Stomach (tissue), 9 donors: Measurements from ENCODE around the gene PLCXD3. TPM values are rescaled to one million over a fixed set of nuclear protein-coding genes. Genes with fewer than 3 reads are reported as not detected.

ENCODE experiments used
- DNase-seq, 2 donors: peaks; one replicate each; pipeline versions ENCODE4 v3.0.0 to v3.0.0-alpha.2; 2013 to 2019
- H3K27ac ChIP-seq, 5 donors: fragments of 200-600 bp in 4 of 5; sonication (generic) in 4 of 5; one replicate each; pipeline ENCODE4 v1.5.1; 2013 to 2019; ENCODE audit warnings: mild to moderate bottlenecking in 1 of 5, moderate library complexity in 1 of 5
- H3K27me3 ChIP-seq, 3 donors: fragments of 200-600 bp; sonication (generic); one replicate each; pipeline ENCODE4 v1.5.1; 2017 to 2019; ENCODE audit warnings: mixed run types in 1 of 3
- H3K36me3 ChIP-seq, 4 donors: fragments of 200-600 bp; sonication (generic); 1 replicate in 3 of 4; 2 replicates in 1 of 4; pipeline ENCODE4 v1.5.1; 2016 to 2019
- H3K4me1 ChIP-seq, 4 donors: fragments of 200-600 bp; sonication (generic); one replicate each; pipeline ENCODE4 v1.5.1; 2016 to 2019
- H3K4me3 ChIP-seq, 4 donors: fragments of 200-600 bp; sonication (generic) in 3 of 4; one replicate each; pipeline ENCODE4 v1.5.1; 2016 to 2019; ENCODE audit warnings: mild to moderate bottlenecking in 1 of 4
- H3K9me3 ChIP-seq, 4 donors: fragments of 200-600 bp; sonication (generic); one replicate each; pipeline ENCODE4 v1.5.1; 2016 to 2019
- EP300 ChIP-seq: sonication (generic); formaldehyde crosslinking; IDR thresholded peaks from one replicate; pipeline ENCODE4 v1.6.1; 2017; ENCODE audit warnings: antibody characterized with exemption
- POLR2A ChIP-seq, 4 donors: fragments of 450-650 bp; IDR thresholded peaks; one replicate each; pipeline ENCODE4 v1.6.1; 2016; ENCODE audit warnings: antibody characterized with exemption in 4 of 4, control low read depth in 2 of 4, mild to moderate bottlenecking in 1 of 4, moderate library complexity in 1 of 4
- POLR2AphosphoS5 ChIP-seq, 3 donors: sonication (generic); formaldehyde crosslinking; IDR thresholded peaks; one replicate each; pipeline ENCODE4 v1.6.1; 2016; ENCODE audit warnings: antibody characterized with exemption in 3 of 3
- WGBS, 5 donors: extraction: QIAGEN DNeasy Blood & Tissue Kit in 3 of 5; methylation state at CpG; one replicate each; pipeline versions ENCODE4 v1.1.5 to v1.1.7; 2013 to 2018; 5-methylcytosine and 5-hydroxymethylcytosine counted together
- intact Hi-C: fragments of 100-400 bp; cut with DNase I; formaldehyde crosslinking; loops from one replicate; pipeline ENCODE4 v1.15.1; 2023; ENCODE audit warnings: low total_unique reads
- polyA plus RNA-seq, 3 donors: library from polyadenylated mRNA; stranded (reverse); fragments of 200-250 nt; gene quantifications; one replicate each; pipeline ENCODE4 v1.2.3, GENCODE V29; 2013
- total RNA-seq, 5 donors: library from RNA; depleted of rRNA; stranded (reverse); fragments of >200 nt; gene quantifications; one replicate each; pipeline versions ENCODE4 v1.1.0 to v1.2.3, GENCODE V29; 2014 to 2016
- TF ChIP-seq, protein P1 (sequence below), 7 experiments: fragments of 450-650 bp in 4 of 7; fragments of 200-600 bp in 3 of 7; sonication (generic) in 3 of 7; IDR thresholded peaks; one replicate each; pipeline ENCODE4 v1.5.1; 2016 to 2019; ENCODE audit warnings: antibody characterized with exemption in 7 of 7, control low read depth in 2 of 7, mild to moderate bottlenecking in 1 of 7
- donor health status: healthy with polysubstance abuse.
- donor health status: Bipolar disorder and iron deficiency.
- donor health status: healthy.

Gene PLCXD3
- total and polyA plus RNA-seq, 8 donors, result 1.2 to 3.5 (median 2.6) TPM; not detected in 1

DNA sequence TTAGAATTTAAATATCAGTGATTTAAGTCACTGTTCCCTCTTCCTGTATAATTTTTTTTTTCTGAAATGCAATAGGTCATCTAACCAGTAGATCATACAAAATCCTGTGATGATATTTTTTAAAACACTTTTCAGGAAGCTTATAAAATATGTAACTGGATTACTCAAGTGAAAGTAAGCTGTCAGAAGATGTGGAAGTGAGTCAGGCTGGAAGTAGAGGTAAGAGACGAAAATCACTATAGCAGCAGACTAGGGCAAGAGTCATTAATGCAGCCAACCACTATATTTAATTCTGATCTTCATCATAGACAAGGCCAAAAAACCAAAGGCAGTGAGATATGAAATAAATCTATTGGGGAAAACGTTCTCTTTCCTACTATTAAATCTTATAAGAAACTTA, 231.4 kb downstream of the PLCXD3 start:
- TF ChIP-seq POLR2AphosphoS5 (IDR thresholded peaks at IDR 0.05) (no peak), EP300 (no peak), POLR2A (IDR thresholded peaks at IDR 0.05) (no peak)
- TF ChIP-seq, protein P1, sequence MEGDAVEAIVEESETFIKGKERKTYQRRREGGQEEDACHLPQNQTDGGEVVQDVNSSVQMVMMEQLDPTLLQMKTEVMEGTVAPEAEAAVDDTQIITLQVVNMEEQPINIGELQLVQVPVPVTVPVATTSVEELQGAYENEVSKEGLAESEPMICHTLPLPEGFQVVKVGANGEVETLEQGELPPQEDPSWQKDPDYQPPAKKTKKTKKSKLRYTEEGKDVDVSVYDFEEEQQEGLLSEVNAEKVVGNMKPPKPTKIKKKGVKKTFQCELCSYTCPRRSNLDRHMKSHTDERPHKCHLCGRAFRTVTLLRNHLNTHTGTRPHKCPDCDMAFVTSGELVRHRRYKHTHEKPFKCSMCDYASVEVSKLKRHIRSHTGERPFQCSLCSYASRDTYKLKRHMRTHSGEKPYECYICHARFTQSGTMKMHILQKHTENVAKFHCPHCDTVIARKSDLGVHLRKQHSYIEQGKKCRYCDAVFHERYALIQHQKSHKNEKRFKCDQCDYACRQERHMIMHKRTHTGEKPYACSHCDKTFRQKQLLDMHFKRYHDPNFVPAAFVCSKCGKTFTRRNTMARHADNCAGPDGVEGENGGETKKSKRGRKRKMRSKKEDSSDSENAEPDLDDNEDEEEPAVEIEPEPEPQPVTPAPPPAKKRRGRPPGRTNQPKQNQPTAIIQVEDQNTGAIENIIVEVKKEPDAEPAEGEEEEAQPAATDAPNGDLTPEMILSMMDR (IDR thresholded peaks at IDR 0.05), result no peak
- Histone ChIP-seq H3K27ac (no peak overlapping the region), H3K9me3 (no peaks in the 10 kb centered on the region), H3K4me3 (no peak overlapping the region), H3K36me3 (no peaks in the 10 kb centered on the region), H3K4me1 (no peaks in the 10 kb centered on the region), H3K27me3 (no peaks in the 10 kb centered on the region)
- no peak for DNase-seq
- intact Hi-C loops, result no loop called here
- 65 to 86% (median 77%) methylated on average over 2 of the region's 2 CpGs for WGBS, 5 donors

DNA sequence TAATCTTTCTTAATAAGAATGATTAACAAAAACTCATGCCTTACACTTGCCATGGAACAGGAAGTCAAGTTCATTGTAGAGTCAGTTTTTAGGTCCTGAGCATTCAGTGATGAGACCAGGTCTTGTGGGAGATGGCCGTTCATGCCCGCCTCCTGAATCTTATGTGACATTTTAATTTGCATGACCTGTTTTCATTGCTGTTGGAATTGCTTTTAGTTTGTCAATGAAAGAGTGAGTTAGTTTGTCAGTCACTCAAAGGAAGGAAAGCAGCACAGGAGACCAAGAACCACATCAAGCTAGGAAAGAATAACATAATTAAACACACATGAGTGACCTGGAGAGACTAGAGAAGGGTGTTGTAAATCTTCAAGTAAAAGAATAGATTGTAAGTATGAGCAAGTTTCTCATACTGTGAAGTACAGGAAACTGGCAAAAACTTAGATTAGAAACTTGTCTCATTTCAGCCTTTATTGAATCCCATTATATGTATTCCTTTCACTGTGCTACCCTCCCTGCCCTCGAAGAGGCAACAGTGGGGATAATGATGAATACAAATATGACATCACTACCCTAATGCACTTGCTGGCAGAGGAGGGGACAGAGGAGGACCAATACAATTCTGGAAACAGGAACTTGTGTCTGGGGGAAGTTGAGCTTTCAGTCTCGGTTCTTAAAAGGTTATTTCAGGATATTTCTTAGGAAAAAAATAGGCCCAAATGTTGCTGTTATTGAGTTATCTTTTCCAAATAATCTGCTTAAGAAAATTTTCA, 232.7 kb downstream of the PLCXD3 start:
- H3K4me3 ChIP-seq, result no peak overlapping the region
- H3K9me3 ChIP-seq, result no peaks in the 10 kb centered on the region
- no peak for DNase-seq
- no peaks in the 10 kb centered on the region for H3K4me1 ChIP-seq
- no peak overlapping the region for H3K27ac ChIP-seq
- H3K36me3 ChIP-seq, result no peaks in the 10 kb centered on the region
- intact Hi-C loops, result no loop called here
- WGBS, 5 donors, result 69 to 79% (median 77%) methylated on average over 4 of the region's 4 CpGs
- no peaks in the 10 kb centered on the region for H3K27me3 ChIP-seq
- TF ChIP-seq, protein P1 (IDR thresholded peaks at IDR 0.05), result no peak
- TF ChIP-seq POLR2AphosphoS5 (IDR thresholded peaks at IDR 0.05) (no peak), POLR2A (IDR thresholded peaks at IDR 0.05) (no peak), EP300 (no peak)

DNA sequence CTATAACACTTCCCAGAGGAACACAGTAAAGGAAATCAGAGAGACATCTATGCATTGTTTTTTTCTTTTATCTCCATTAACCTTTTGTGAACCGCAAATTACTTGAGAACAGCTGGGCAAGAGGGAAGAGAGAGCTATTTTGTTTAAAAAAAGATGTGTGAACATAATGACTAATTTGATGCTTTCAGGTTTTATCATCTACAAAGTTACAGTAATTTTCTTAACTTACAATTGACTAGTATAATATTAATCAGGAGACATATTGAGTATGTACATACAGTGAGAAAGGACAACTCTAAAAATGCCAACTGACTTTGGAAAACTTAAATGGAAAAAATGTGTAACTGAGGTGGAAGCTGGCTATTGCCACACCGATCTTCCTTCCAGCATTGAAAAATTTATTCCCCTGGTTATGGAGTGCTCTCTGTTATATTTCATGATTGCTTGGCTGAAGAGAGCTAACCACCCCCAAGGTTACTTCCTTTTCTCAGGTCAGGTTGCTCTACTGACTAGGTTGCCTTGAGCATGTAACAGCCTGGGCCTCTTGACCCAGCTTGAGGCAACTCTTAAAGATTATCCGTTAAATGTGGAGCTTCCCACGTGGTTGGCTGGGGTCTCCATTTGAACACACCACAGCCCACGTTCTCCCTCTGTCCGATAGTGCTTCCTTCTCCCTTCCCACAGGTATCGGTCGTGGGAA, 234.4 kb downstream of the PLCXD3 start:
- intact Hi-C loops, result no loop called here
- H3K27me3 ChIP-seq, result no peaks in the 10 kb centered on the region
- no peaks in the 10 kb centered on the region for H3K36me3 ChIP-seq
- H3K27ac ChIP-seq, result no peak overlapping the region
- no peaks in the 10 kb centered on the region for H3K4me1 ChIP-seq
- no peaks in the 10 kb centered on the region for H3K9me3 ChIP-seq
- 84 to 89% (median 87%) methylated on average over 8 of the region's 8 CpGs for WGBS, 5 donors
- no peak for TF ChIP-seq EP300
- TF ChIP-seq, protein P1 (IDR thresholded peaks at IDR 0.05), result no peak
- no peak for DNase-seq
- no peak overlapping the region for H3K4me3 ChIP-seq

DNA sequence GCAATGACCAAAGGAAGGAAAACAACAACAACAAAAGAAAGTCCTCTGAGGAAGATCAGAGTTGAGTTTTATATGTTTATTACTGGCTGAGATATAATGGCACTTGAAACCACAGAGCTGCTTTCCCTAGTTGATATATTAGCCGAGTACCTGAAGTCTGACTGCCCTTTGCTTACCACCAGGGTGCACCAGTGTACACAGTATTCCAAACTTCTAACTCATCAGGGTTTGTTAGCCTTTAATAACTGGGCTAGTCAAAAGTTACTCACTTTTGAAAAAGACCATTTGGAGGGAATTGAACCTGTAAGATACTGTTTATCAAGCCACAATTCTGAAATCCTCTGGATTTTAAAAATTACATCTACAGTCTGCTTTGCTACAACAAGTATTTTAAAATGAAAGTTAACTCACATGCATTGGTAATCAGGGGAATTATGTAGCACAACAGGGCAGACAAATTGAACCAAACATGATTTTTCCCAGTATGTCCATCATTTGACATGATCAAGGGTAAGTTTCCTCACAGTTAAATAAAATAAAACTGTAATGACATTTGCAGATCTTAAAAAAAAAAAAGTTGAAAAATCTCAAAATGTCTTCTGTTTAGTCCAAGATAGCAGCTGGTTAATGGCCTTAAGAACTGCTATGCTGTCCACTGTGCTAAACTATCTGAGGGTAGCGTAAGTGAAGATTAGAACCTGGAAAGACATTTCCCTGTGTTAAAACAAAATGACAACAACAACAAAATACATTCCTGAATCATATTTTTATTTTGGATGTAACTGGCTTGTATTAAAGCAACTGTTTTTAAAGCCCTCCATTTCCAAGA, 239.8 kb downstream of the PLCXD3 start:
- DNase-seq, result peak; percentile 30 to 78
- H3K36me3 ChIP-seq, result no peaks in the 10 kb centered on the region
- intact Hi-C loops, result no loop called here
- peaks cover 0 to 8% (median 0%) of the 10 kb centered on the region in 4 donors for H3K4me1 ChIP-seq
- TF ChIP-seq, protein P1 (IDR thresholded peaks at IDR 0.05), result peak in 5 of 7 experiments; percentile 34 to 53 (median 47)
- TF ChIP-seq POLR2A (IDR thresholded peaks at IDR 0.05) (no peak), POLR2AphosphoS5 (IDR thresholded peaks at IDR 0.05) (no peak), EP300 (no peak)
- no peak overlapping the region for H3K4me3 ChIP-seq
- no peak overlapping the region for H3K27ac ChIP-seq
- H3K27me3 ChIP-seq, result no peaks in the 10 kb centered on the region
- no peaks in the 10 kb centered on the region for H3K9me3 ChIP-seq
- 42 to 48% (median 43%) methylated on average over 2 of the region's 2 CpGs for WGBS, 5 donors
